Neural cell (in vitro differentiated cells): ENCODE results near the gene DPY30. TPM values are rescaled to one million over a fixed set of nuclear protein-coding genes. Genes with fewer than 3 reads are reported as not detected.
"Not testable (repeated sequence)": the region's sequence is repeated elsewhere in the genome, so short reads cannot be mapped to it uniquely, and the experiment has no call there.

Source experiments
- H2AFZ ChIP-seq: fragments of 200-600, 300-800 bp; sonication (generic), shearing (Covaris generic); 2 replicates; pipeline ENCODE4 v1.6.0; 2014; ENCODE audit warnings: low read depth, mild to moderate bottlenecking, antibody characterized with exemption, low read length, moderate library complexity
- H3F3A ChIP-seq: fragments of 200-600 bp; shearing (Covaris generic); 2 replicates; pipeline ENCODE4 v1.6.1; 2016; ENCODE audit warnings: mild to moderate bottlenecking, moderate library complexity, mixed read lengths, antibody characterized with exemption, low read length; ENCODE audit not compliant: insufficient read depth, poor library complexity, severe bottlenecking
- H3K27ac ChIP-seq: fragments of 200-600, 300-800 bp; sonication (generic), shearing (Covaris generic); 2 replicates; pipeline ENCODE4 v1.5.1; 2014; ENCODE audit warnings: mild to moderate bottlenecking, low read length, moderate library complexity
- H3K27me3 ChIP-seq: fragments of 300-800, 200-600 bp; sonication (generic), shearing (Covaris generic); 2 replicates; pipeline ENCODE4 v1.6.0; 2014; ENCODE audit warnings: mild to moderate bottlenecking, low read depth, low read length, moderate library complexity; ENCODE audit not compliant: insufficient read depth
- H3K36me3 ChIP-seq: fragments of 300-800, 200-600 bp; sonication (generic), shearing (Covaris generic); 2 replicates; pipeline ENCODE4 v1.5.1; 2014; ENCODE audit warnings: mild to moderate bottlenecking, antibody characterized with exemption, low read length, moderate library complexity; ENCODE audit not compliant: insufficient read depth
- H3K4me2 ChIP-seq: fragments of 300-800, 200-600 bp; sonication (generic), shearing (Covaris generic); 2 replicates; pipeline ENCODE4 v1.6.0; 2014; ENCODE audit warnings: mild to moderate bottlenecking, low read length
- H3K4me3 ChIP-seq: fragments of 300-800, 200-600 bp; sonication (generic), shearing (Covaris generic); 2 replicates; pipeline ENCODE4 v1.5.1; 2014; ENCODE audit warnings: mild to moderate bottlenecking, low read length, moderate library complexity
- H3K79me2 ChIP-seq: fragments of 200-600 bp; shearing (Covaris generic); replicated peaks from 2 replicates; pipeline ENCODE4 v1.6.0; 2014; ENCODE audit warnings: mild to moderate bottlenecking, low read length, moderate library complexity; ENCODE audit not compliant: insufficient read depth
- H3K9ac ChIP-seq: fragments of 300-800, 200-600 bp; sonication (generic), shearing (Covaris generic); 2 replicates; pipeline ENCODE4 v1.6.1; 2016; ENCODE audit warnings: mild to moderate bottlenecking, low read length, mixed read lengths
- H3K9me2 ChIP-seq: fragments of 200-600 bp; shearing (Covaris generic); 2 replicates; pipeline ENCODE4 v1.6.1; 2016; ENCODE audit warnings: mild to moderate bottlenecking, low read length, mixed read lengths; ENCODE audit not compliant: insufficient read depth
- H3K9me3 ChIP-seq: fragments of 200-600, 300-800 bp; sonication (generic), shearing (Covaris generic); 2 replicates; pipeline ENCODE4 v1.6.1; 2016; ENCODE audit warnings: mild to moderate bottlenecking, mixed run types, low read length, moderate library complexity, mixed read lengths
- H4K20me1 ChIP-seq: fragments of 200-600 bp; shearing (Covaris generic); 2 replicates; pipeline ENCODE4 v1.6.1; 2016; ENCODE audit warnings: mild to moderate bottlenecking, mixed run types; ENCODE audit not compliant: insufficient read depth
- CTCF ChIP-seq: fragments of 450-650 bp; IDR thresholded peaks from 2 replicates; pipeline ENCODE4 v1.5.1; 2014; ENCODE audit warnings: antibody characterized with exemption, mild to moderate bottlenecking, moderate library complexity; ENCODE audit not compliant: poor library complexity, severe bottlenecking
- EP300 ChIP-seq: fragments of 450-650 bp; conservative IDR thresholded peaks from 2 replicates; pipeline ENCODE4 v1.6.1; 2014; ENCODE audit warnings: antibody characterized with exemption, mild to moderate bottlenecking, moderate library complexity; ENCODE audit not compliant: poor library complexity, severe bottlenecking
- EZH2 ChIP-seq: fragments of 200-600, 300-800 bp; shearing (Covaris generic), sonication (generic); IDR thresholded peaks from 2 replicates; pipeline ENCODE4 v1.6.1; 2014; ENCODE audit warnings: antibody characterized with exemption, low read length, borderline replicate concordance, mild to moderate bottlenecking; ENCODE audit not compliant: insufficient read depth, poor library complexity, severe bottlenecking
- MXI1 ChIP-seq: fragments of 450-650 bp; conservative IDR thresholded peaks from 2 replicates; pipeline ENCODE4 v1.6.1; 2014; ENCODE audit warnings: antibody characterized with exemption, mild to moderate bottlenecking; ENCODE audit not compliant: poor library complexity, severe bottlenecking
- POLR2AphosphoS5 ChIP-seq: IDR thresholded peaks from 2 replicates; pipeline ENCODE4 v1.6.1; 2012
- RAD21 ChIP-seq: fragments of 450-650 bp; conservative IDR thresholded peaks from 2 replicates; pipeline ENCODE4 v1.6.1; 2014; ENCODE audit warnings: antibody characterized with exemption, mild to moderate bottlenecking, moderate library complexity
- SMC3 ChIP-seq: fragments of 450-650 bp; conservative IDR thresholded peaks from 2 replicates; pipeline ENCODE4 v1.6.1; 2014; ENCODE audit warnings: antibody characterized with exemption, mild to moderate bottlenecking, moderate library complexity; ENCODE audit not compliant: poor library complexity
- TAF1 ChIP-seq: IDR thresholded peaks from 2 replicates; pipeline ENCODE4 v1.6.1; 2012; ENCODE audit warnings: low read depth
- polyA plus RNA-seq: library from polyadenylated mRNA; depleted of rRNA; stranded (reverse); fragments of >200 nt; gene quantifications from 2 replicates; pipeline ENCODE4 v1.2.3, GENCODE V29; 2014
- TF ChIP-seq, protein P1 (sequence below): IDR thresholded peaks from 2 replicates; pipeline ENCODE4 v1.6.1; 2012; ENCODE audit warnings: borderline replicate concordance

The DPY30 gene
- polyA plus RNA-seq, 1 donor from 2014 or later = 201 TPM

DNA sequence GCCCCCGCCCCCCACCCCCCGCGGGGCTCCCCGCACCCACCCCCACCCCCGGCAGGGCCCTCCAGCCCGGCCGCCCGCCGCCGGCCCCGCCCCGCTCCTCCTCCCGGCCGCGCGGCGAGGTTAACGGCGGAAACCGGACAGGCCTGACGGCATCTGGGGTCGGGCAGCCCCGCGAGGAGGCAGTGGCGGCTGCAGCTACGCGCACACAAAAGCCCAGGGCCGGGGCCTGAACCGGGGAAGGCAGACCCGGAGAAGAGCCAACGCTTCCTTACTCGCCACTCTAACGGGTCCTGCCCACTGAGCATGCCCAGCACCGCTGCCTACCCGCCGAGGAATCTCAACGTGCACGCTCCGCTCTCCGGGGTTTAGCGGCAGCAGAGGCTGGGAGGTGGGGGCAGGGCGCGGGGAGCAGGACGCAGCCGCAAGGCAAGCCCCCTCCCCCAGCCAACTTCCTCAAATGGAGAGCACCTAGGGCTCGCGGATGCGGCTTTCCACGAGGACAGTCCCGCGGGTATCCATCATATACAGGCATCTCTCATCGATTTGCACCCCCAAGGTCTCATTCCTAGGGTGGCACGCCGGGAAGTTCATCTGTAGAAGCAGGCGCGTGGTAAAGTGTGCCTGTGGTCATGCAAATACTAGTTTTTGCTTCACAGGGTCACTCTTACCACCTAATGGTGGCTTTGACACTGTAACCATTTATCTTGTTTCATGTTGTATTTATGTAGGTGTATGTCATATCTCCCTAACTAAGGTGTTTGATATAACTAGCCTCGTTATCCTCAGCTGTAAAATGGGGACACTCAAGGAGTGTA, 28.7 kb downstream of the DPY30 start, which contains the start of gene MEMO1:
Gene MEMO1, minus strand, starts transcription at position 339 of the 815 bp plus-strand sequence. CDS start 761 bp downstream, outside the sequence.
- Histone ChIP-seq H3K4me2 (peak within 1 kb of the TSS; percentile 88), H3K79me2 (peaks cover 37% of the 10 kb centered on the region), H3K27me3 (no peaks in the 10 kb centered on the region), H3K9me3 (no peaks in the 10 kb centered on the region), H2AFZ (peak within 1 kb of the TSS; percentile 90), H3K4me3 (peak within 1 kb of the TSS; percentile 98), H3F3A (peaks cover 14% of the 10 kb centered on the region), H4K20me1 (peaks cover 7% of the 10 kb centered on the region), H3K36me3 (no peaks in the 10 kb centered on the region), H3K9ac (peak within 1 kb of the TSS; percentile 78), H3K9me2 (no peaks in the 10 kb centered on the region), H3K27ac (peak within 1 kb of the TSS; percentile 78)
- TF ChIP-seq EZH2 (no peak), TAF1 (peak; percentile 74), EP300 (peak; percentile 80), POLR2AphosphoS5 (peak; percentile 90), MXI1 (peak; percentile 86), RAD21 (peak; percentile 51), CTCF (peak; percentile 55), SMC3 (peak; percentile 51)
- TF ChIP-seq, protein P1, sequence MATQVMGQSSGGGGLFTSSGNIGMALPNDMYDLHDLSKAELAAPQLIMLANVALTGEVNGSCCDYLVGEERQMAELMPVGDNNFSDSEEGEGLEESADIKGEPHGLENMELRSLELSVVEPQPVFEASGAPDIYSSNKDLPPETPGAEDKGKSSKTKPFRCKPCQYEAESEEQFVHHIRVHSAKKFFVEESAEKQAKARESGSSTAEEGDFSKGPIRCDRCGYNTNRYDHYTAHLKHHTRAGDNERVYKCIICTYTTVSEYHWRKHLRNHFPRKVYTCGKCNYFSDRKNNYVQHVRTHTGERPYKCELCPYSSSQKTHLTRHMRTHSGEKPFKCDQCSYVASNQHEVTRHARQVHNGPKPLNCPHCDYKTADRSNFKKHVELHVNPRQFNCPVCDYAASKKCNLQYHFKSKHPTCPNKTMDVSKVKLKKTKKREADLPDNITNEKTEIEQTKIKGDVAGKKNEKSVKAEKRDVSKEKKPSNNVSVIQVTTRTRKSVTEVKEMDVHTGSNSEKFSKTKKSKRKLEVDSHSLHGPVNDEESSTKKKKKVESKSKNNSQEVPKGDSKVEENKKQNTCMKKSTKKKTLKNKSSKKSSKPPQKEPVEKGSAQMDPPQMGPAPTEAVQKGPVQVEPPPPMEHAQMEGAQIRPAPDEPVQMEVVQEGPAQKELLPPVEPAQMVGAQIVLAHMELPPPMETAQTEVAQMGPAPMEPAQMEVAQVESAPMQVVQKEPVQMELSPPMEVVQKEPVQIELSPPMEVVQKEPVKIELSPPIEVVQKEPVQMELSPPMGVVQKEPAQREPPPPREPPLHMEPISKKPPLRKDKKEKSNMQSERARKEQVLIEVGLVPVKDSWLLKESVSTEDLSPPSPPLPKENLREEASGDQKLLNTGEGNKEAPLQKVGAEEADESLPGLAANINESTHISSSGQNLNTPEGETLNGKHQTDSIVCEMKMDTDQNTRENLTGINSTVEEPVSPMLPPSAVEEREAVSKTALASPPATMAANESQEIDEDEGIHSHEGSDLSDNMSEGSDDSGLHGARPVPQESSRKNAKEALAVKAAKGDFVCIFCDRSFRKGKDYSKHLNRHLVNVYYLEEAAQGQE = peak; percentile 71

DNA sequence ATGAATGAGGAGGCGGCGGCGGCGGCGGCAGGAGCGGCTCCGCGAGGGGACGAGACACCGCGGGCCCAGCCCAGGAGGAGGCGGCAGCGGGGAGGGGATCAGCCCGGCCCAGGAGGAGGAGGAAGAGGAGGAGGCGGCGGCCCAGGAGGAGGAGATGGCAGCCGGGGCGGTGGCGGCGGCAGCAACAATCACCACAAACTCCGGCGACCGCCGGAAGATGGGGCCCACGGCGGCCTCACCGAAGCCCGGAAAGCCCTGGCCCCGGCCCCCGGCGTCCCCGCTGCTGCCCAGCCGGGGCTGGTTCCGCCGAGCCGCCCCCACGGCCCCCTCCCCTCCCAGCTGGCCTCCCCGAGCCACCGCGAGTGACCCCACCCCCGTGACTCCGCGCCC, 29.3 kb downstream of the DPY30 start:
- peak overlapping the region; percentile 28 for H3K27ac ChIP-seq
- not testable (repeated sequence) for H3K4me2 ChIP-seq, H2AFZ ChIP-seq, H3K27me3 ChIP-seq, H3K36me3 ChIP-seq, H3K9me3 ChIP-seq, H3K9me2 ChIP-seq, H4K20me1 ChIP-seq
- H3F3A ChIP-seq = peaks cover 14% of the 10 kb centered on the region
- peaks cover 43% of the 10 kb centered on the region for H3K79me2 ChIP-seq
- peak overlapping the region; percentile 65 for H3K9ac ChIP-seq
- peak overlapping the region; percentile 74 for H3K4me3 ChIP-seq
